H1 (cell line): Measurements from ENCODE around the gene PLG. TPM values are rescaled to one million over a fixed set of nuclear protein-coding genes. Genes with fewer than 3 reads are reported as not detected.
"Not testable (repeated sequence)": the region's sequence is repeated elsewhere in the genome, so short reads cannot be mapped to it uniquely, and the experiment has no call there.

Experiments used
- CTCF ChIA-PET: fragments of 300-600 bp; sonication (Branson Sonifier 250); formaldehyde crosslinking; loops from one replicate; lab custom pipeline; 2021; ENCODE audit not compliant: partially characterized antibody; lab: Charles Lee
- POLR2A ChIA-PET: fragments of 300-600 bp; sonication (Branson Sonifier 250); formaldehyde crosslinking; loops from one replicate; lab custom pipeline; 2021; ENCODE audit warnings: inconsistent platforms; ENCODE audit not compliant: partially characterized antibody; lab: Charles Lee
- DNase-seq, 2 experiments: peaks; one replicate each; pipeline versions ENCODE4 v3.0.0 to v3.0.0-alpha.2; 2010 to 2022; ENCODE audit warnings: low spot score in 2 of 2, low read depth in 1 of 2, mixed read lengths in 1 of 2
- FAIRE-seq: peaks from 2 replicates; lab custom pipeline; 2011; peaks lifted over from hg19 to GRCh38; lab: Jason Lieb, UNC
- H2AFZ ChIP-seq: 2 replicates; pipeline ENCODE4 v1.8.1; 2012; ENCODE audit warnings: low read length, inconsistent platforms
- H2AK5ac ChIP-seq: 2 replicates; pipeline ENCODE4 v1.6.1; 2013; ENCODE audit warnings: low read depth, low read length
- H2BK120ac ChIP-seq: replicated peaks from 2 replicates; pipeline ENCODE3; 2013; ENCODE audit warnings: low read depth, low read length, inconsistent platforms
- H2BK12ac ChIP-seq: 2 replicates; pipeline ENCODE4 v1.6.1; 2013; ENCODE audit warnings: low read depth, low read length
- H2BK15ac ChIP-seq: 2 replicates; pipeline ENCODE4 v1.6.1; 2013; ENCODE audit warnings: low read length
- H2BK20ac ChIP-seq: 2 replicates; pipeline ENCODE4 v1.6.1; 2013; ENCODE audit warnings: low read length
- H2BK5ac ChIP-seq: 2 replicates; pipeline ENCODE4 v1.6.1; 2013; ENCODE audit warnings: low read depth, low read length
- H3K14ac ChIP-seq: 2 replicates; pipeline ENCODE4 v1.6.1; 2013; ENCODE audit warnings: inconsistent platforms; ENCODE audit not compliant: insufficient read length
- H3K18ac ChIP-seq: 2 replicates; pipeline ENCODE4 v1.6.1; 2013; ENCODE audit warnings: low read length; ENCODE audit errors: extremely low read depth
- H3K23ac ChIP-seq: 2 replicates; pipeline ENCODE4 v1.6.1; 2013; ENCODE audit warnings: inconsistent platforms; ENCODE audit not compliant: insufficient read length
- H3K23me2 ChIP-seq: 2 replicates; pipeline ENCODE4 v1.6.1; 2013; ENCODE audit warnings: low read depth, low read length
- H3K27ac ChIP-seq: 2 replicates; pipeline ENCODE4 v1.6.1; 2011; ENCODE audit warnings: low read depth, low read length, inconsistent platforms
- H3K27me3 ChIP-seq, 4 experiments: replicated peaks in 1 of 4; 1 replicate in 1 of 4; 2 replicates in 3 of 4; pipeline versions ENCODE4 v1.6.1 to v1.8.1; 2011 to 2013; ENCODE audit warnings: low read length in 3 of 4, mild to moderate bottlenecking in 3 of 4, inconsistent platforms in 2 of 4, mixed read lengths in 2 of 4, moderate library complexity in 1 of 4; ENCODE audit not compliant: control insufficient read depth in 3 of 4, insufficient read depth in 3 of 4; ENCODE audit errors: extremely low read depth in 1 of 4
- H3K36me3 ChIP-seq, 4 experiments: 2 replicates each; pipeline versions ENCODE4 v1.6.1 to v1.8.1; 2011 to 2013; ENCODE audit warnings: mild to moderate bottlenecking in 4 of 4, low read length in 3 of 4, moderate library complexity in 2 of 4, control low read depth in 1 of 4, inconsistent platforms in 1 of 4; ENCODE audit not compliant: insufficient read depth in 4 of 4, control insufficient read depth in 2 of 4
- H3K4ac ChIP-seq: replicated peaks from 2 replicates; pipeline ENCODE3; 2013; ENCODE audit warnings: low read length, low read depth, mixed read lengths, inconsistent platforms; ENCODE audit not compliant: insufficient read length
- H3K4me1 ChIP-seq, 4 experiments: replicated peaks in 1 of 4; 1 replicate in 1 of 4; 2 replicates in 3 of 4; pipeline versions ENCODE4 v1.6.1 to v1.8.1; 2011 to 2013; ENCODE audit warnings: low read length in 3 of 4, inconsistent platforms in 2 of 4, mixed read lengths in 1 of 4; ENCODE audit not compliant: insufficient read depth in 4 of 4, control insufficient read depth in 3 of 4
- H3K4me2 ChIP-seq, 2 experiments: 2 replicates each; pipeline versions ENCODE4 v1.6.1 to v1.8.1; 2011 to 2013; ENCODE audit warnings: low read depth in 2 of 2, low read length in 2 of 2, control low read depth in 1 of 2, inconsistent platforms in 1 of 2, mild to moderate bottlenecking in 1 of 2; ENCODE audit not compliant: insufficient read depth in 1 of 2
- H3K4me3 ChIP-seq, 4 experiments: fragments of 200-600, 300-600 bp in 1 of 4; sonication (generic), shearing (Covaris generic), sonication (Bioruptor Twin) in 1 of 4; 2 replicates each; pipeline versions ENCODE4 v1.5.1 to v1.8.1; 2011 to 2016; ENCODE audit warnings: low read length in 4 of 4, low read depth in 3 of 4, control low read depth in 2 of 4, inconsistent platforms in 2 of 4, mild to moderate bottlenecking in 2 of 4, mixed read lengths in 1 of 4, moderate library complexity in 1 of 4; ENCODE audit not compliant: insufficient read depth in 2 of 4; ENCODE audit errors: extremely low read depth in 1 of 4
- H3K56ac ChIP-seq: replicated peaks from 2 replicates; pipeline ENCODE3; 2013; ENCODE audit warnings: low read depth, mild to moderate bottlenecking, mixed read lengths, low read length, inconsistent platforms; ENCODE audit not compliant: insufficient read length
- H3K79me1 ChIP-seq: 2 replicates; pipeline ENCODE4 v1.6.1; 2013; ENCODE audit warnings: low read depth, low read length, control low read depth
- H3K79me2 ChIP-seq, 2 experiments: 2 replicates each; pipeline versions ENCODE4 v1.6.1 to v1.8.1; 2012 to 2013; ENCODE audit warnings: low read length in 2 of 2, mild to moderate bottlenecking in 2 of 2, inconsistent platforms in 1 of 2; ENCODE audit not compliant: insufficient read depth in 2 of 2, control insufficient read depth in 1 of 2
- H3K9ac ChIP-seq, 4 experiments: replicated peaks in 1 of 4; 1 replicate in 1 of 4; 2 replicates in 3 of 4; pipeline versions ENCODE4 v1.6.1 to v1.8.1; 2011 to 2013; ENCODE audit warnings: low read depth in 3 of 4, low read length in 3 of 4, control low read depth in 2 of 4, mild to moderate bottlenecking in 2 of 4, moderate library complexity in 2 of 4, inconsistent platforms in 1 of 4; ENCODE audit errors: extremely low read depth in 1 of 4
- H3K9me3 ChIP-seq, 2 experiments: 2 replicates each; pipeline versions ENCODE4 v1.6.1 to v1.8.1; 2012 to 2013; ENCODE audit warnings: mild to moderate bottlenecking in 2 of 2, moderate library complexity in 2 of 2, control low read depth in 1 of 2, inconsistent platforms in 1 of 2, low read depth in 1 of 2, low read length in 1 of 2, mixed read lengths in 1 of 2; ENCODE audit not compliant: insufficient read depth in 2 of 2
- H4K20me1 ChIP-seq, 2 experiments: replicated peaks in 1 of 2; 2 replicates each; pipeline versions ENCODE3 to v1.8.1; 2011 to 2013; ENCODE audit warnings: inconsistent platforms in 2 of 2, low read length in 2 of 2, mild to moderate bottlenecking in 1 of 2; ENCODE audit not compliant: insufficient read depth in 2 of 2, control insufficient read depth in 1 of 2
- H4K5ac ChIP-seq: 2 replicates; pipeline ENCODE4 v1.6.1; 2013; ENCODE audit warnings: low read length, low read depth, mixed read lengths, inconsistent platforms; ENCODE audit not compliant: insufficient read length
- H4K8ac ChIP-seq: 2 replicates; pipeline ENCODE4 v1.8.0; 2013; ENCODE audit warnings: mild to moderate bottlenecking, moderate library complexity, low read length, inconsistent platforms; ENCODE audit not compliant: insufficient read depth; ENCODE audit errors: extremely low read depth
- H4K91ac ChIP-seq: replicated peaks from 2 replicates; pipeline ENCODE3; 2013; ENCODE audit warnings: low read length, mixed read lengths, inconsistent platforms; ENCODE audit not compliant: insufficient read length
- EP300 ChIP-seq, 2 experiments: IDR thresholded peaks; 1 replicate in 1 of 2; 2 replicates in 1 of 2; pipeline ENCODE4 v1.6.1; 2011 to 2012; ENCODE audit warnings: low read depth in 2 of 2, low read length in 2 of 2, mild to moderate bottlenecking in 2 of 2, borderline replicate concordance in 1 of 2, inconsistent platforms in 1 of 2, moderate library complexity in 1 of 2
- whole genome bisulfite sequencing, 2 experiments: shearing (Covaris generic) in 1 of 2; methylation state at CpG; one replicate each; pipeline versions ENCODE4 v1.1.6 to v1.1.7; 2013 to 2015; ENCODE audit warnings: low lambda C conversion rate in 2 of 2, mixed read lengths in 2 of 2, inconsistent platforms in 1 of 2, low coverage in 1 of 2, missing lambda C conversion rate in 1 of 2; ENCODE audit not compliant: insufficient replicate concordance in 2 of 2, insufficient coverage in 1 of 2, insufficient read length in 1 of 2; ENCODE audit errors: extremely low coverage in 1 of 2, missing lambda C conversion rate in 1 of 2; 5-methylcytosine and 5-hydroxymethylcytosine counted together
- polyA plus RNA-seq, 7 experiments: library from polyadenylated mRNA; depleted of rRNA in 3 of 7; stranded (reverse) in 5 of 7; unstranded in 2 of 7; fragments of >200 nt in 5 of 7; fragments of 200-250 nt in 2 of 7; gene quantifications; 1 replicate in 5 of 7; 2 replicates in 1 of 7; 4 replicates in 1 of 7; pipeline versions ENCODE4 v1.2.1 to v1.2.3, GENCODE V29; 2011 to 2013; ENCODE audit warnings: missing spikeins in 2 of 7, mixed read lengths in 2 of 7
- total RNA-seq: library from RNA; stranded (reverse); fragmentation: NEBNext Ultra II Directional; extraction: Animal tissue kit (Norgen Biotek cat#: 25700); gene quantifications from 2 replicates; pipeline ENCODE4 v1.2.1, GENCODE V29; 2021

PLG gene
- total and polyA plus RNA-seq, 2 of the 8 experiments (the other 6 are each of a cell fraction or from before 2014, with no cell fraction given) = not detected

DNA sequence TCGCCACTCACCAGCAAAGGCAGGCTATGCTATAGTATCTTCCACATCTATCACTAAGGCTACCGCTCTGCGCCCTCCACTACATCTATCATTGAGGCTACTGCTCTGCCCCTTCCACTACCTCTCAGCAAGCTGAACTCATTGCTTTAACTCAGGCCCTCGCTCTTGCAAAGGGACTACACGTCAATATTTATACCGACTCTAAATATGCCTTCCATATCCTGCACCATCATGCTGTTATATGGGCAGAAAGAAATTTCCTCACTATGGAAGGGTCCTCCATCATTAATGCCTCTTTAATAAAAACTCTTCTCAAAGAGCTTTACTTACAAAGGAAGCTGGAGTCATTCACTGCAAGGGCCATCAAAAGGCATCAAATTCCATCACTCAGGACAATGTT, 77.1 kb downstream of the PLG start:
- H3K9me3 ChIP-seq, H3K56ac ChIP-seq, H3K4me2 ChIP-seq, H2BK5ac ChIP-seq, H2BK12ac ChIP-seq, H2BK120ac ChIP-seq, H3K14ac ChIP-seq, H3K4ac ChIP-seq, H3K79me1 ChIP-seq, H3K27me3 ChIP-seq, H3K23me2 ChIP-seq, H2AK5ac ChIP-seq, CTCF ChIA-PET, H4K91ac ChIP-seq, H4K5ac ChIP-seq, H3K9ac ChIP-seq, DNase-seq, H2AFZ ChIP-seq, H2BK15ac ChIP-seq, H4K8ac ChIP-seq, H3K79me2 ChIP-seq, H3K18ac ChIP-seq, H2BK20ac ChIP-seq, H3K4me3 ChIP-seq, FAIRE-seq, POLR2A ChIA-PET, H4K20me1 ChIP-seq, H3K23ac ChIP-seq, H3K27ac ChIP-seq, H3K4me1 ChIP-seq, H3K36me3 ChIP-seq: not testable (repeated sequence)
- peak in 1 of 2 experiments; percentile 14; a peak in 1 of 3 replicates for TF ChIP-seq EP300 (IDR thresholded peaks at IDR 0.05; ENCODE audit: borderline replicate concordance in 1 of 2, low read depth in 2 of 2, low read length in 2 of 2)
- WGBS, 2 experiments = 93% methylated on average over 6 of the region's 6 CpGs; no CpG with 5 or more reads in 1 of the 2 experiments

DNA sequence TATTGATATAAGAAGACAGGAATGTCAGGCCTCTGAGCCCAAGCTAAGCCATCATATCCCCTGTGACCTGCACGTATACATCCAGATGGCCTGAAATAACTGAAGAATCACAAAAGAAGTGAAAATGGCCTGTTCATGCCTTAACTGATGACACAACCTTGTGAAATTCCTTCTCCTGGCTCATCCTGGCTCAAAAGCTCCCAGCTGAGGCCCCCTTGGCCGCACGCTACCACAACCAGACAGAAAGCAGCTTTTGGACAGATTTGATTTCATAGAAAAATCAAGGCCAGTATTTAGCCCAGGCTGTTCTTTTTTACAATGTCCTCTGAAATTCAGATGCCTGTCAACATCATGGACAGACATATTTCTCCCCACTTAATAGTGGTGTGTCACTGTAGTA, 78.6 kb downstream of the PLG start:
- DNase-seq, H3K4me1 ChIP-seq, H3K4me3 ChIP-seq, H3K23ac ChIP-seq, H2BK120ac ChIP-seq, H3K27me3 ChIP-seq, H2BK15ac ChIP-seq, H4K8ac ChIP-seq, H3K56ac ChIP-seq, H3K79me1 ChIP-seq, H3K9ac ChIP-seq, H4K5ac ChIP-seq, H4K91ac ChIP-seq, H2AFZ ChIP-seq, H3K79me2 ChIP-seq, H3K14ac ChIP-seq, H2AK5ac ChIP-seq, H3K9me3 ChIP-seq, H3K4me2 ChIP-seq, H3K23me2 ChIP-seq, H2BK5ac ChIP-seq, H3K36me3 ChIP-seq, H3K18ac ChIP-seq, H3K27ac ChIP-seq, H3K4ac ChIP-seq, POLR2A ChIA-PET, H2BK12ac ChIP-seq, FAIRE-seq, CTCF ChIA-PET, H4K20me1 ChIP-seq, H2BK20ac ChIP-seq: not testable (repeated sequence)
- WGBS, 2 experiments = 92% methylated on average over 3 of the region's 3 CpGs; no CpG with 5 or more reads in 1 of the 2 experiments
